ENCODE data around the gene COX8C.
"Not testable (repeated sequence)": the region's sequence is repeated elsewhere in the genome, so short reads cannot be mapped to it uniquely, and the experiment has no call there.

COX8C gene

DNA sequence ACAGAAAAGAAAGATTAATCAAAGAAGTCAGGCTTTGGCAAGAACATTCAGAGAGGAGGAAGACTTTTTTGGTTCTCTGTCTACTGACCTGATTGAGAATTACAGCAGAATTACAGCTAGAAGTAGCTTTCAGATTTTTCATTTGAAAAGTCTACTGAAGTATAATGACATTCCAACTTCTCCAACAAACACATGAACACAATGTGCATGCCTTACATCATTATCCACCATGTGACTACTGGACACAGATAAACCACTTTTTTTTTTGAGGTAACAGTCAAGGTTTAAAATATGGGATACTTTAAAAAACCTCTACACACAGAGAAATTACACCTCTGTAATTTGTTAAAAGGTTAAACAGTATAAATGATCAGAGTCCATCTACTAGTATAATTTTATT, 26.5 kb upstream of the COX8C start:
- no peak overlapping the region for H3K4me3 ChIP-seq (ENCODE audit: low read depth, low read length)

DNA sequence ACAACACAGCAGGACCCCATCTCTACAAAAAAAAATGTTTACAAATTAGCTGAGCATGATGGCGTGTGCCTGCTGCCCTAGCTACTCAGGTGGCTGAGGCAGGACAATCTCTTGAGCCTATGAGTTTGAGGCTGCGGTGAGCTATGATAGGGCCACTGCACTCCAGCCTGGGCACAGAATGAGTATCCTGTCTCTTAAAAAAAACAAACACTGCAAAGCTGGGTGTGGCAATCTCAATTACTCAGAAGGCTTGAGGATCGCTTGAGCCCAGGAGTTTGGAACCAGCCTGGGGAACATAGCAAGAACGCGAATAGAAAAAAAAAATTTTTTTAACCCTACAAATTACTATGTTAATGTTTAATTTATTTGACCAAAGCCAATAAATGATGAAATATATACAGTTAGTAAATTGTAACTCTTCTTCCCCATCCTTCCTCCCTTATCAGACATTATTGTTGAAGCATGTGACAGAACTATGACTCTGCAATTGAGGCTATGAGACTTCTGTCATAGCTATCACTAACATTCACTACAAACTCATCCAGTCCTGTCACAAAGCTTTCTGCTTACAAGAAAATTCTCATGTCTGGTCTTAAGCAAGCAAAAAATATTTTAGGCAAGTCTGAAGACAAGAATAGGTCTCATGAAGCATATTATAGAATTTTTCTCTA, 23.9 kb upstream of the COX8C start:
- H3K4me3 ChIP-seq (ENCODE audit: low read depth, low read length), result no peak overlapping the region

DNA sequence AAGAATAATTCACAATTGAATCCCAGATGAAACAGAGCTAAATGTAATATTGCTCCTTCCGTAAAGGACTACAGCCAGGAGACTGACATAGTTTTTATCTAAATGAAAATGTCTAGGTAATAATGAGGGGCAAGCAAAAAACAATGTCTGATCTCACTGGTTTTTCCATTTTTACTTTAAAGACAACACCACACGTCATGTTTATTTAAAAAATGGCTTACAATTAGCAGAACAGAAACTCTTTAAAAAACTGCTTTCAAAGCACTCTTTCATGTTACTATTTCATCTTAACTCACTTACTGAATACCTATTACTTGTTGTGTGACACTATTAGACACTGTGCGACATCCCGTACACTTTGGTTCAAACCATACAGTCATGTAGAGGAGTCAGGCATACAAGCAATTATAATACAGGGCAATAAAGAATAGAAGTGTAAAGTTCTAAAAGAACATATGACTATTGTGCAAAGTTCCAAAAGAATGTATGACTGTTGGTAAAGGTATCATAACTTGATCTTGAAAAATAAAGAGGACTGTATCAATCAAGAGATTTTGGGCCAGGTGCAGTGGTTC, 23.3 kb upstream of the COX8C start:
- H3K4me3 ChIP-seq (ENCODE audit: low read depth, low read length), result no peak overlapping the region

DNA sequence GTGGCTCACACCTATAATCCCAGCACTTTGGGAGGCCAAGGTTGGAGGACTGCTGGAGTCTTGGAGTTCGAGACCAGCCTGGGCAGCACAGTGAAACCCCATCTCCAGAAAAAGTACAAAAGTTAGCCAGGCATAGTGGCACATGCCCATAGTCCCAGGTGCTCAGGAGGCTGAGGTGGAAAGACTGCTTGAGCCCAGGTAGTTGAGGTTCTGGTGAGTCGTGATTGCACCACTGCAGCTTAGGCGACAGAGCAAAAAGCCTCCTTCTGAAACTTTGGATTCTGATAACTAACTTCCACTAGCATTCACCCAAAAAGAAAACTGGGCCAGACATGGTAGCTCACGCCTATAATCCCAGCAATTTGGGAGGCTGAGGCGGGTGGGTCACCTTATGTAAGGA, 20.8 kb upstream of the COX8C start:
- H3K4me3 ChIP-seq (ENCODE audit: low read depth, low read length), result no peak overlapping the region

DNA sequence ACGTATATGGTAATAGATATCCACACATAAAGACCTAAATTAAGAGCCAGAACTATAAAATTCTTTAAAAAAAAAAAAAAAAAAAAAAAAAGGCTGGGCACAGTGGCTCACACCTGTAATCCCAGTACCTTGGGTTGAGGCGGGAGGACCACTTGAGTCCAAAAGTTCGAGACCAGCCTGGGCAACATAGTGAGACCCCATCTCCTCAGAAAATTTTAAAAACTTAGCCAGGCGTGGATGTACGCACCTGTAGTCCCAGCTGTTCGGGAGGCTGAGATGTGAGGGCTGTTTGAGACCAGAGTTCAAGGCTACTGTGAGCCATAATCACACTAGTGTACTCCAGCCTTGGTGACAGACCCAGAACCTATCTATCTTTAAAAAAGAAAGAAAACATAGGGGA, 18.4 kb upstream of the COX8C start:
- no peak overlapping the region for H3K4me3 ChIP-seq (ENCODE audit: low read depth, low read length)

DNA sequence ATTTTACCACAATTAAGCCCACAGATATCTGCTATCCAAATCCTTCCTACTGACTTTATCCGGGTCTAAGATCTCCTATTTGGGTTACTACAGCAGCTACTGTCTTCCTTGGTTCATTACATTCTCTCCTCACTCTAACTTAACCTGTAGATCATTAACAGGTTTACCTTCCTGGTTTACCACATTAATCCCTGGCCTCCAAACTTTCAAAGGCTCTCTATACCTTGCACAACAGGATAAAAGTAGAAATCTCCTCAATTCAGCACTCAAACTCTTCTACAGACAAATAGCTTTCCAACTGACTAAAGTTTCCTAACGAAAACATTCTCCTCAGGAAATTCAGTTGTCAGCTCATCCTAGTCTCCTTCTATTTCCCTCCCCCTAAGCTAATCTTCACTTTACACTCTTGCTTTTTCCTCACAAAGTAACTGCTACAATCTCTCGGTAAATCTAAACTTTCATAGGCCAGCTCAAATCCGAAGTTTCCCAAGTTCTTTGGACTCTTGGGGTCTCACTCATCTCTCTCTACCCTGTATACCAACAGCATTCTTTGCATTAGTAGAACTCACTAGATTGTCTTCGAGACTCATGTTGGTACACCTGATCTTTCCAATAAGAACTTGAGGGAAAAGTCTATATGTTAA, 16.9 kb upstream of the COX8C start:
- no peak overlapping the region for H3K4me3 ChIP-seq (ENCODE audit: low read depth, low read length)

DNA sequence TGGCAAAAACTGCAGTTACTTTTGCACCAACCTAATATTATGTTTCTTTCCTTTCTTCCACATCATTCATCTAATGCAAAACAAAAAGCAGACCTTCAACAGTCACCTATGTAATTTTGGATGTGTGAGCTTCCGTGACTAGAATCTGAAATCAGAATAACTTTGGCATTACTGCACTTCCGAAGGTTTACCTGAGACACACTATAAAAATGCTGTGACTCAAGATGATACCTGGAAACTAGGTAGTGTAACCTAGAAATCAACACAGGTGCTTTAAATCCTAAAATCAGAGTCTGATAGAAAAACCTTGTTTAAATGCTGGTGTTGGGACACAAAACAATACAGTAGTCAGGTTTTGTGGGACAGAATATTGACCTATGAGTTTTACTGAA, 16.4 kb upstream of the COX8C start:
- H3K4me3 ChIP-seq (ENCODE audit: low read depth, low read length), result no peak overlapping the region

DNA sequence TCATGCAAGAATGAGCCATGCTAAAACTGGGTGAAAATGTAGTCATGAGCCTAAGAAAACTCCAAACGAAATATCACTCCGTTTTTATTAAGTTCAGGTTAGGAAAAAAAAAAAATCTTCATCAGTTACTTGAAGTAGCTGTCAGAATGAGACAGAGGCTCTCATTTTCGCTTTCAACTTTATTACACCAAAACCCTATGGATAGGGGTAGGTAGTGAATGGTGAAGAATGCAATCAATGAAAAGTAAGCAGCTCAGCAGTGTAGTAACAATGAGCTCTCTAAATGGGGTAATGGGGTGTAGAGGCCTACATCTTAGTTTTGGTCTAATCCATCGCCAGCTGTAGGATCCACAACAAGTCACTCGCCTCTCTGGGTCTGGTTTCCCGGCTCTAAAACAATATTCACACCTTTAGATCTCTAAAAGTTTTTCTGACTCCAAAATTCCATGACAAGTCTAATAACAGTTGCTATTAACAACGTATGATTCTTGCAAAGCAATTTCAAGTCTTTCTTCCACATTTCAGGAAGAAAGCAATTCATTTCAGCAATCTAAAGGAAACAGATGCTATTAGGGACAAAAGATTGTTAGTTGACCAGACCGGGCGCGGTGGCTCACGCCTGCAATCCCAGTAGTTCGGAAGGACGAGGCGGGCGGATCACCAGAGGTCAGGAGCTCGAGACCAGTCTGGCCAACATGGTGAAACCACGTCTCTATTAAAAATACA, 15.8 kb upstream of the COX8C start:
- H3K4me3 ChIP-seq (ENCODE audit: low read depth, low read length), result peak overlapping the region; percentile 91

DNA sequence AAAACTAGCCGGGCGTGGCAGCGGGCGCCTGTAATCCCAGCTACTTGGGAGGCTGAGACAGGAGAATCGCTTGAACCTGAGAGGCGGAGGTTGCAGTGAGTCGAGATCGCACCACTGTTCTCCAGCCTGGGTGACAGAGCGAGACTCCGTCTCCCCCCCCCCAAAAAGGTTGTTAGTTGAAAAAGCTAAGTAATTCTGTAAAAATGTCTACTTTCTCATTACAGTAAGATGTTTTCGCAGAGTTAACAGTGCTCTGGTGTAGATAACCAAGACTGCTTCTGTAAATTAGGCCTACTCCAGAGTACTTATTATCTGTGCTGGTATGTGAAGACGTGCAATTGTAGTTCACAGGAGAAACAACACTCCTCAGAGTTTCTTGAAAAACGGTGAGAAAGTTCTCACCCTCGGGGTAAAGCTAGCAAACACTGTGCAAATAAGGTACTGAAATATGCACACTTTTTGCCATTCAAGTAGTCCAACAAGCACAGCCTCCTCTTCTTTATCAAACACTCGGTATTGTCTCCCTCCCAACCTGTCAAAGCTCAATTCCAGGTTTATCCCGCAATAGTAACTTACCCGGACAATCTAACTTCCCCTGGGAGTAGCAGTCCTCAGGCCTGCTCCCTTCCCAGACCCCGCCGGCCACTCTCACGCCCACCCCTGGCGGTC, 15.1 kb upstream of the COX8C start:
- H3K4me3 ChIP-seq (ENCODE audit: low read depth, low read length), result peak overlapping the region; percentile 91

DNA sequence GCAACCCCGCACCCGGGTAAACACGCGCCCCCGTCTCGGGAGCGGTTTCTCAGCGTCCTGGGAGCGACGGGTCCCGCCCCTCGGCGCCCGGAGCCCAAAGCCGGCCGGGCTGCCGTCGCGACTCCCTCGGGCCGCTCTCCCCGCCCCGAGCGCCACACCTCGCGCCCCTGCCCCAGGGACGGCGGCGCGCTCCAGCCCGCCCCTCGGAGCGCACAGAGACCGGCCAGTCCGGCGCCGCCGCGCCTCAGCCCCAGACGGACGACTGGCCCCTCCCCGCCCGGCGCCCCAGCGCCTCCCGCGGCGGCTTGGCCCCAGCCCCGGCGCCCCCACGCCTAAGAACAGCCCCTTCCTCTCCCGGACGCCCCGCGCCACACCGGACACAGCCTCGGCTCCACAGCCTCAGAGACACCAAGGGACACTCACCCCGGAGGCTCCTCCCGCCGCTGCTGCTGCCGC, 14.6 kb upstream of the COX8C start:
- H3K4me3 ChIP-seq (ENCODE audit: low read depth, low read length), result peak overlapping the region; percentile 91

DNA sequence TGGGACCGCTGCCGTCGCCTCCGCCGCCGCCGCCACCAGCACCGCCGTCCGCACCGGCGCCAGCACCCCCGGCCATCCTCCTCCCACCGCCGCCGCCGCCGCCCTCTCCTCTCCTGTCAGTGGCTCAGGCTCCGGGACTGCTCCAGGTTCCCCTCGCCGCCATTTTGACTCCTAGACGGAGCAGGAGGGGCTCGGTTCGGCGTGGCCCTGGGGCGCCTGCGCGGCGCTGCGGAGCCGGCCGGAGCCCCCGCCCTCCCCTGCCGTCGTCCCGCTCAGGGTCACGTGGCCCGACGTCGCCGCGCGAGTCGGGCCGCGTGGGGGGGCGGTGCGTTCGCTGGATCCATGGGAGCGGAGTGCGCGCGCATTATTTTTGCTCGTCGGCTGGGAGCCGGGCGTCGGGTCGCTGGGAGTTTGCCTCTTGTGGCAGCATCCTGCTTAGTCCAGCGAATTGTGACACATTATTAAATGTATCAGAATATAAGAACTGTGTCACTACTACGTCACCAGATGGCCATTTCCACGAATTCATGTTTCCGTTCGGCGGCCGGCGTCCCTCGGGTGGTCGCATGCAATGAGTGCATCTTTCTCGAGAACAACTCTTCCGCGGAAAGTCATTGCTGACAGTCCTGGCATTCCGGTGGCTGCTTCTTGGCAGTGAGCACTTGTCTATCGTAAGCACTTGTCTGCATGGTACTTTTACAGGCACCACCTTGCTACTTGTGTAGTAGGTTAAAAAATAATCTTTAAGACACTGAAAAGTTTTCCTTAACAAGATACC, 13.9 kb upstream of the COX8C start, which contains the start of gene BTBD7:
BTBD7 (minus strand) TSS at position 184 of the 778 bp plus-strand sequence. CDS start 36,985 bp downstream, outside the sequence.
- H3K4me3 ChIP-seq (ENCODE audit: low read depth, low read length), result peak within 1 kb of the TSS; percentile 91

DNA sequence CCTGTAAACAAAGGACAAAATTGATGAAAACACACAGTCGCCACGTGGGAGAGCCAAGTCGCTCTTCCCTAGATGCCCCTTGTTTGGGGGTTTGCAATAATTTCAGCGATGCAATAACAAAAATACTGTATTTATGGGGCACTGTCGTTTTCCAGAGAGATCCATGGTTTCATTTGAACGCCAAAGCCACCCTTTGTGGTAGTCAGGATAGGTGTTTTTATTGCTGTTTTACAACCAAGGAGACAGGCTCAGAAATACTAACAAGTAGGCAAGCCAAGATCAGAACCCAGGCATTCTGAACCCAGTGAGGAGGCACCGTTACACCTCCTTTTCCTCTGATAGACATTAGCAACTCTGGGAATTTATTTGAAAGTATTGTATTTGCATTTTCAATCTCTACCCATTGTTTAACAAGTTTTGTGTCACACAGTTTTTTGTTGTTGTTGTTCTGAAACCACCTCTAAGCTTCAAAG, 13.3 kb upstream of the COX8C start:
- H3K4me3 ChIP-seq (ENCODE audit: low read depth, low read length), result peak overlapping the region; percentile 91

DNA sequence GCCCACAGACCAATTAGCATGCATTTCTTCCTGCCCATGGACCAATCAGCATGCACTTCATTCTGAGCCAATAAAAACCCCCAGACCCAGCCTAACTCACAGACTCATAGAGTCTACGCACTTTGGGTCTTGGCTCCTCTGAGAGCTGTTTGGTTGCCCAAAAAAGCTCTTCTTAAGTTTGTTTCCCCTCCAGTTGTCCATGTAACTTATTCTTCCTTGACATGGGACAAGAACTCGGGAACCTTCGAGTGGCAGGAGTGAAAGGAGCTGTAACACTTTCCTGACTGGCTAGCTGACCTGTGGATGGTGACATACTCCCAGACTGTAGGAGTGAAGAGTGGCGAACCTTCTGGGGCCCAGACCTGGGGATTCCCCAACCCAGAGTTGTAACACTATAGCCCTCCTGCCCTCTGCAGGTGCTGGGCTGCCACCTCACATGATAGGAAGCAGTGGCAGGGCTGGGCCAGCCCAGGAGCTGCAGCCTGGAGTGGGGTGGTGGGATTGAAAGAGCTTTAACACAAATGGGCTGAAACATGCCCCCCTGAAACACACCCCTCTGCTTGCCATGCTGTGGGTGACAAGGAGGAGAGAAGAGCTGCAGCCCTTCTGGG, 9.7 kb upstream of the COX8C start:
- no peak overlapping the region for H3K4me3 ChIP-seq (ENCODE audit: low read depth, low read length)

DNA sequence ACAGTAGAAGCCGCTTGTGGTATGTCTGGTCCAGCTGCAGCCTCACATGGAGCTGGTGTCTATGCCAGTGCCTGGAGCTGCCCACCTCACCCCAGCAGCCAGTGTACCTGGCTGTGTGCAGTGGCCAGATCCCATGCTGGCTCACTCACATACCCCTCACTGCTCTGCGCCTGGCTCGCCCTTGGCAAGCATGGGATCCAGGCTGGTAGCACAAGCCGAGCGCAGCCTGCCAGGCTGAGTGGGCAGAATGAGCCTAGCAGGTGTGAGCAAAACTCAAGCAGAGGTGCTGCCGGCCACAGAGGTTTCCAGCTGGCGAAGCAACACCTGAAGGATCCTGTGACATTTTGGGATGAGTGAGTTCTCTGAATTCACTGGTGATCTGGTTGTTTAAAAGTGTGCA, 9.1 kb upstream of the COX8C start:
- H3K4me3 ChIP-seq (ENCODE audit: low read depth, low read length), result no peak overlapping the region

DNA sequence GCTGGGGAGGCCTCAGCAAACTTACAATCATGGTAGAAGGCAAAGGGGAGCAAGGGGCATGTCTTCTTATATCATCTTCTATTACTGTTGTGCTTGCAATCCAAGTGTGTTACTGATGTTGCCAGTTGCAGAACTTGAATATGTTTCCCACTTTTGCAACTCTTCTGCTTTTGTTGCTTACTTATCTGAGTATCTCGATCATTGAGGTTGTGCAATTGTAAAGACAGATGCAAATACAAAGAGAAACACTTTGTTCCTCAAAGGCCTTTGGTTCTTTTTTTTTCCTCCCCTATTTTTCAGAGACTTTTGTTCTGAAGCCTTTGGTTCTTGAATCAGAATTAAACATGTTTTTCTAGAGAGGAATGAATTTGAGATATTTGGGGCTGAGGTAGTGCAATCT, 3.7 kb upstream of the COX8C start:
- H3K4me3 ChIP-seq (ENCODE audit: low read depth, low read length), result no peak overlapping the region

DNA sequence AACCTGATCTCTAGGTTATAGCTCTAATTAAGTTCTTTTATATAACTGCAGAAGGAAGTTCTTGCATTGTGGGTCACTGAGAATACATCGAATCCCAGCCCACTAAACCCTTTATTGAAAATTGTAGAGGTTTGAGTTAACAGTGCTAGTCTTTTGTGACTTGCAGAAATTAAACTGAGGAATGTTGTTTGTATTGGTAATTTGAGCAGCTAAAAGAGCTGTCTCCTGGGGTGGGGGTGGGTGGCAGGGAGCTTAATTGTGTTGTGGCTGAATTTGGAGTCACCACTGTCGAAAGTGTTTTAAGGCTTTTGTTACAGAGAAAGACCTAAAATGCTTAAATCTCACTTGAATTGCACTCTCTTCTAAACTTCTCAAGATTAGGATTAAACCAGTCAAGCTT, 3.2 kb upstream of the COX8C start:
- H3K4me3 ChIP-seq (ENCODE audit: low read depth, low read length), result no peak overlapping the region

DNA sequence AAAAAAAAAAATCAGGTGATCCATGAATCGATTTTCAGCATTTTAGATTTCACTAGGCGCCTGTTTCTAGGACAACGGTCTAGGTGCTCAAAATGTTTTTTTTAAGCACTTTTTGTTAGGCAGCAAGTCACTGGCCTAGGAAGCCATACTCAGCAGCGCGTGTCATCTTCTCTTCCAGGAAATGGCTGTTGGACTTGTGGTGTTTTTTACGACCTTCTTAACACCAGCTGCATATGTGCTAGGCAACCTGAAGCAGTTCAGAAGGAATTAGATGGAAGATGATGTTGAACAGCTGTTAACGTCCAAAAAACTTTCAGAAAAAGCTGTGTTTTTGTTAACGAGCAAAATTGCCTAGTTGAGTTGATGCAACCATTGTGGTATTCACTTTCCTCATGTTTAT, 868 bp downstream of the COX8C start:
- no peak overlapping the region for H3K4me3 ChIP-seq (ENCODE audit: low read depth, low read length)

DNA sequence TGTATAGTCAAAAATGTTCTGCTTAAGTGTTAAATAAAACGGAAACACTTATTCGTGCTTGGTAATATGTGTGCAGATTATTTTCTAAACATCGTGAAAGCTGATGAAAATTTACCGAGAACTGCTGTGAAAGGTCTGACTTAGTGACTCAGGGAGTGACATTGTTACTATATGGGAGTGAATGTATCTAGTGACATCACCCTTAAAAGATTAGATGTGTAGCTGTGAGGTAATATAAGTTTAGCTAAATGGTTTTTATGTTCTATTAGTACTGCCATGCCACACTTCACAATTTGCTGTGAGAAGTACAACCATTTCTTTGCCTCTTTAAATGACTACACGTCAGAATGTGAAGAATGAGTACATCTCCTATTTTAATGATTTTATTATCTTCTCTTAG, 1.3 kb downstream of the COX8C start:
- H3K4me3 ChIP-seq (ENCODE audit: low read depth, low read length), result no peak overlapping the region

DNA sequence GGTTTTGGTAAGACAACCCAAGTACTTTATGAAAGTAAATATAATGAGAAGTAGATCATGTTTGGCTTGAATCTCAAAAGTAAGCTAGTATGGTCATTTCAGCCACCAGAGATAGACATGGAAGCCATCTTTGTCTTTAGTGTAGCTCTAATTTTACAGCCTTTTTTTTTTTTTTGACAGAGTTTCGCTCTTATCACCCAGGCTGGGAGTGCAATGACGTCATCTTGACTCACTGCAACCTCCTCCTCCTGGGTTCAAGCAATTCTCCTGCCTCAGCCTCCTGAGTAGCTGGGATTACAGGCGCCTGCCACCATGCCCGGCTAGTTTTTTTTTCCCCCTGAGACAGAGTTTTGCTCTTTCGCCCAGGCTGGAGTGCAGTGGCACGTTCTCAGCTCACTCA, 7.9 kb downstream of the COX8C start:
- H3K4me3 ChIP-seq (ENCODE audit: low read depth, low read length), result not testable (repeated sequence)

All from iPS-11a (cell line).